Fibroblast of skin of right quadriceps (primary cell): ENCODE measurements around the gene TCOF1.

Experiments used
- DNase-seq: peaks from one replicate; pipeline ENCODE4 v3.0.0-alpha.2; 2013

TCOF1 gene

GRCh38 chr5:150350524-150351344 is 6.8 kb upstream of the TCOF1 start:
- peak; percentile 50 for DNase-seq

GRCh38 chr5:150352244-150353031 is 5.1 kb upstream of the TCOF1 start:
- DNase-seq: peak; percentile 24

- no peak for DNase-seq
Observed at GRCh38 chr5:150353032-150353675, 4.3 kb upstream of the TCOF1 start.

GRCh38 chr5:150355791-150356190 is 1.7 kb upstream of the TCOF1 start:
- DNase-seq: no peak

GRCh38 chr5:150356575-150357294 is 762 bp upstream of the TCOF1 start:
- no peak for DNase-seq

GRCh38 chr5:150358261-150359095 is 981 bp downstream of the TCOF1 start:
- peak; percentile 14 for DNase-seq

GRCh38 chr5:150361301-150361700 is 3.8 kb downstream of the TCOF1 start:
- no peak for DNase-seq

GRCh38 chr5:150363185-150363584 is 5.7 kb downstream of the TCOF1 start:
- DNase-seq: no peak

- DNase-seq: no peak
Observed at GRCh38 chr5:150364004-150364403, 6.5 kb downstream of the TCOF1 start.

- no peak for DNase-seq
Observed at GRCh38 chr5:150368526-150368925, 11.0 kb downstream of the TCOF1 start.

- no peak for DNase-seq
Observed at GRCh38 chr5:150372639-150373038, 15.1 kb downstream of the TCOF1 start.

GRCh38 chr5:150374651-150375050 is 17.2 kb downstream of the TCOF1 start:
- DNase-seq: no peak

- peak; percentile 70 for DNase-seq
Observed at GRCh38 chr5:150376799-150377771, 19.6 kb downstream of the TCOF1 start.

- peak; percentile 96 for DNase-seq
Observed at GRCh38 chr5:150377964-150378694, 20.6 kb downstream of the TCOF1 start.

GRCh38 chr5:150384701-150385100 is 27.2 kb downstream of the TCOF1 start:
- DNase-seq: no peak

GRCh38 chr5:150386024-150386855 is 28.7 kb downstream of the TCOF1 start:
- no peak for DNase-seq

GRCh38 chr5:150389531-150390266 is 32.2 kb downstream of the TCOF1 start:
- no peak for DNase-seq
